Suprapubic skin (tissue), 4 donors: Measurements from ENCODE around the gene RMDN2. TPM values are rescaled to one million over a fixed set of nuclear protein-coding genes. Genes with fewer than 3 reads are reported as not detected.
"Not testable (repeated sequence)": the region's sequence is repeated elsewhere in the genome, so short reads cannot be mapped to it uniquely, and the experiment has no call there.

Experiments
- DNase-seq, 2 donors: peaks; one replicate each; pipeline ENCODE4 v3.0.0-alpha.2; 2019; ENCODE audit warnings: low spot score in 2 of 2
- H3K27ac ChIP-seq: fragments of 200-600 bp; sonication (generic); one replicate; pipeline ENCODE4 v1.5.1; 2019
- H3K27me3 ChIP-seq: fragments of 200-600 bp; sonication (generic); one replicate; pipeline ENCODE4 v1.5.1; 2019
- H3K36me3 ChIP-seq: fragments of 200-600 bp; sonication (generic); one replicate; pipeline ENCODE4 v1.5.1; 2019
- H3K4me1 ChIP-seq: fragments of 200-600 bp; sonication (generic); one replicate; pipeline ENCODE4 v1.5.1; 2019
- H3K4me3 ChIP-seq: fragments of 200-600 bp; sonication (generic); one replicate; pipeline ENCODE4 v1.5.1; 2019; ENCODE audit warnings: mild to moderate bottlenecking
- H3K9me3 ChIP-seq: fragments of 200-600 bp; sonication (generic); one replicate; pipeline ENCODE4 v1.5.1; 2019
- EP300 ChIP-seq: sonication (generic); formaldehyde crosslinking; IDR thresholded peaks from one replicate; pipeline ENCODE4 v1.6.1; 2017; ENCODE audit warnings: antibody characterized with exemption
- POLR2A ChIP-seq, 2 donors: fragments of 450-650 bp; IDR thresholded peaks; one replicate each; pipeline ENCODE4 v1.6.1; 2017; ENCODE audit warnings: antibody characterized with exemption in 2 of 2, mild to moderate bottlenecking in 2 of 2, moderate library complexity in 2 of 2
- POLR2AphosphoS5 ChIP-seq, 3 donors: sonication (generic); formaldehyde crosslinking; IDR thresholded peaks; one replicate each; pipeline ENCODE4 v1.6.1; 2017; ENCODE audit warnings: antibody characterized with exemption in 3 of 3
- WGBS: methylation state at CpG from one replicate; pipeline ENCODE4 v1.1.5; 2018; 5-methylcytosine and 5-hydroxymethylcytosine counted together
- total RNA-seq, 4 donors: library from RNA; depleted of rRNA; stranded (reverse); fragments of >200 nt; gene quantifications; one replicate each; pipeline ENCODE4 v1.1.0, GENCODE V29; 2016
- TF ChIP-seq, protein P1 (sequence below), 2 donors: fragments of 200-600 bp in 1 of 2; fragments of 450-650 bp in 1 of 2; sonication (generic) in 1 of 2; IDR thresholded peaks; one replicate each; pipeline ENCODE4 v1.5.1; 2016 to 2019; ENCODE audit warnings: antibody characterized with exemption in 2 of 2, mild to moderate bottlenecking in 1 of 2, moderate library complexity in 1 of 2

Gene RMDN2
- total RNA-seq, 4 donors from 2014 or later: 4.1 to 6.3 (median 5.0) TPM

DNA sequence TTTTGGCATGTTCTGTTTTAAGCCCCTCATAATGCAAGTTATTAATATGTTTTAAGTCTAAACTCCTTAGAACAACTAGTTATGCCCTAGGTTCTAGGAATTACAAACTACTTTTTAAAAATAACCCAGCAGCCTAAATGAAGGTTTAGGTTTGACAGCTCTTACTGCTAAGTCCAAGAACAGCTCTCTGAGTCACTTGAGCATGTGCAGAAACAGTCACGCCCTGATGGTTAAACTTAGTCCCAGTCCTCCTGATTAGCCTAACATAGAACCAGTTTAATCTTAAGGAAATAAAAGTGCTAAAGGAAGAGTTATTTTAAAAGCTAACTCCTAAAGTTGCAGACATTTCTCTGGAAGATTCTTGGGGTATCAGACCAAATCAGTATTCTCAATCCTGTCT lies 72.5 kb downstream of the RMDN2 start:
- H3K27me3 ChIP-seq: no peaks in the 10 kb centered on the region
- no peak overlapping the region for H3K4me3 ChIP-seq
- H3K9me3 ChIP-seq: no peaks in the 10 kb centered on the region
- no peak for DNase-seq
- no peaks in the 10 kb centered on the region for H3K36me3 ChIP-seq
- H3K27ac ChIP-seq: no peak overlapping the region
- WGBS: 88% methylated on average over 1 of the region's 1 CpG
- TF ChIP-seq POLR2AphosphoS5 (IDR thresholded peaks at IDR 0.05) (no peak), POLR2A (IDR thresholded peaks at IDR 0.05) (no peak), EP300 (no peak)
- TF ChIP-seq, protein P1, sequence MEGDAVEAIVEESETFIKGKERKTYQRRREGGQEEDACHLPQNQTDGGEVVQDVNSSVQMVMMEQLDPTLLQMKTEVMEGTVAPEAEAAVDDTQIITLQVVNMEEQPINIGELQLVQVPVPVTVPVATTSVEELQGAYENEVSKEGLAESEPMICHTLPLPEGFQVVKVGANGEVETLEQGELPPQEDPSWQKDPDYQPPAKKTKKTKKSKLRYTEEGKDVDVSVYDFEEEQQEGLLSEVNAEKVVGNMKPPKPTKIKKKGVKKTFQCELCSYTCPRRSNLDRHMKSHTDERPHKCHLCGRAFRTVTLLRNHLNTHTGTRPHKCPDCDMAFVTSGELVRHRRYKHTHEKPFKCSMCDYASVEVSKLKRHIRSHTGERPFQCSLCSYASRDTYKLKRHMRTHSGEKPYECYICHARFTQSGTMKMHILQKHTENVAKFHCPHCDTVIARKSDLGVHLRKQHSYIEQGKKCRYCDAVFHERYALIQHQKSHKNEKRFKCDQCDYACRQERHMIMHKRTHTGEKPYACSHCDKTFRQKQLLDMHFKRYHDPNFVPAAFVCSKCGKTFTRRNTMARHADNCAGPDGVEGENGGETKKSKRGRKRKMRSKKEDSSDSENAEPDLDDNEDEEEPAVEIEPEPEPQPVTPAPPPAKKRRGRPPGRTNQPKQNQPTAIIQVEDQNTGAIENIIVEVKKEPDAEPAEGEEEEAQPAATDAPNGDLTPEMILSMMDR (IDR thresholded peaks at IDR 0.05): no peak
- no peaks in the 10 kb centered on the region for H3K4me1 ChIP-seq

DNA sequence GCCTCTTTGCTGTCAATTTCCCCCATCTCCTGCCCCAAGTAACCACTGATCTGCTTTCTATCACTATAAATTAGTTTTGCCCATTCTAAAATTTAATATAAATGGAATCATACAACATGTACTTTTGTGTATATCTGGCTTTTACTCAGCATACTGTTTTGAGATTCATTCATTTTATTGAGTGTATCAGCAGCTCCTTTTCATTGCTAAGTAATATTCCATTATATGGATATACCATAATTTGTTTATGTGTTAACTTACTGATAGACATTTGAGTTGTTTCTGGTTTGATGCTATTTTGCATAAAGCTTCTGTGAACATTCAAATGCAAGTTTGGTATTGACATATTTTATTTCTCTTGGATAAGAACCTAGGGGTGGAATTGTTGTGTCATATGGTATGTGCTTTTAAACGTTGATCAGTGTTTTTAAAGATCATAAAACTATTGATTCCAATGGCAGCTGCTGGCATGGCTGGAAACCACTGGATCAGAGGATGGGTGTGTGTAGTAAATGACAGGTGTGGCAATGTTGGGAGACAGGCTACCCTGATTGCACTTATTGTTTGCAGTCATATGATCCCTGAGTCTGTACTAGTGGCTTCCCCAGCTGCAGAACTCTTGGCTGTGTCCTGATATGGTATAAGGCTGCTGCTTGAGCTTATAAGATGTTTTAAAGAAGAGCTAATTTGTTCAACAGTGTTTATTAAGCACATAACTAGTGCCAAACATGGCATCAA lies 75.6 kb downstream of the RMDN2 start:
- Histone ChIP-seq H3K27me3 (no peaks in the 10 kb centered on the region), H3K36me3 (no peaks in the 10 kb centered on the region), H3K4me1 (no peaks in the 10 kb centered on the region), H3K27ac (no peak overlapping the region), H3K4me3 (no peak overlapping the region), H3K9me3 (no peaks in the 10 kb centered on the region)
- no peak for TF ChIP-seq EP300
- TF ChIP-seq, protein P1 (IDR thresholded peaks at IDR 0.05): no peak
- no peak for TF ChIP-seq POLR2AphosphoS5 (IDR thresholded peaks at IDR 0.05)
- TF ChIP-seq POLR2A (IDR thresholded peaks at IDR 0.05): no peak
- no peak for DNase-seq
- WGBS: 71% methylated on average over 1 of the region's 1 CpG

DNA sequence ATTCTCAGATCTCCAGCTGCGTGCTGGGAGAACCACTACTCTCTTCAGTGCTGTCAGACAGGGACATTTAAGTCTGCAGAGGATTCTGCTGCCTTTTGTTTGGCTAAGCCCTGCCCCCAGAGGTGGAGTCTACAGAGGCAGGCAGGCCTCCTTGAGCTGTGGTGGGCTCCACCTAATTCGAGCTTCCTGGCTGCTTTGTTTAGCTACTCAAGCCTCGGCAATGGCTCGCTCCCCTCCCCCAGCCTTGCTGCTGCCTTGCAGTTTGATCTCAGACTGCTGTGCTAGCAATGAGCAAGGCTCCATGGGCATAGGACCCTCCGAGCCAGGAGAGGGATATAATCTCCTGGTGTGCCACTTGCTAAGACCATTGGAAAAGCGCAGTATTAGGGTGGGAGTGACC lies 85.1 kb downstream of the RMDN2 start:
- not testable (repeated sequence) for H3K36me3 ChIP-seq, H3K4me3 ChIP-seq, H3K9me3 ChIP-seq, H3K27ac ChIP-seq, DNase-seq, H3K4me1 ChIP-seq, H3K27me3 ChIP-seq
- 94% methylated on average over 5 of the region's 6 CpGs for WGBS

DNA sequence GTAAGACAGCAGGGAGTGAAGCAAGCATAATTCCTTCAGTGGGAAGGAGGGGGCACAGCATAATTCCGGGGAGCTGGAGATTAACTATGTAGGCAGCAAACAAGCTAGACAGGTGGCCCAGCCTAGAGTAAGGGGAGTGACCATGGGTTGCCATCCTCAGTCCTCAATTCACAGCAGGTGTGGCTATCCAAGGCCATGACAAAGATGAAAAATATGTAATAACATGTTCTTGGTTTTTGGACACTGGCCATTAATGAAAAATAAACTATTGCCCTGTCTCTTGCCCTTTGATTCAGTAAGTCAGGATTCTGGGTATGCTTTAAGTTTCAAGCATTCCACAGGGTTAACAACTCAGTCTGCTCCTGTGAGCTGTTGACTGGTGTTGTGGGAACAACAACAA lies 85.9 kb downstream of the RMDN2 start:
- Histone ChIP-seq H3K9me3 (no peaks in the 10 kb centered on the region), H3K36me3 (no peaks in the 10 kb centered on the region), H3K4me3 (no peak overlapping the region), H3K27ac (no peak overlapping the region), H3K4me1 (no peaks in the 10 kb centered on the region), H3K27me3 (no peaks in the 10 kb centered on the region)
- 87% methylated on average over 1 of the region's 1 CpG for WGBS
- no peak for TF ChIP-seq POLR2A (IDR thresholded peaks at IDR 0.05)
- TF ChIP-seq POLR2AphosphoS5 (IDR thresholded peaks at IDR 0.05): no peak
- TF ChIP-seq EP300: no peak
- TF ChIP-seq, protein P1 (IDR thresholded peaks at IDR 0.05): no peak
- DNase-seq: no peak

DNA sequence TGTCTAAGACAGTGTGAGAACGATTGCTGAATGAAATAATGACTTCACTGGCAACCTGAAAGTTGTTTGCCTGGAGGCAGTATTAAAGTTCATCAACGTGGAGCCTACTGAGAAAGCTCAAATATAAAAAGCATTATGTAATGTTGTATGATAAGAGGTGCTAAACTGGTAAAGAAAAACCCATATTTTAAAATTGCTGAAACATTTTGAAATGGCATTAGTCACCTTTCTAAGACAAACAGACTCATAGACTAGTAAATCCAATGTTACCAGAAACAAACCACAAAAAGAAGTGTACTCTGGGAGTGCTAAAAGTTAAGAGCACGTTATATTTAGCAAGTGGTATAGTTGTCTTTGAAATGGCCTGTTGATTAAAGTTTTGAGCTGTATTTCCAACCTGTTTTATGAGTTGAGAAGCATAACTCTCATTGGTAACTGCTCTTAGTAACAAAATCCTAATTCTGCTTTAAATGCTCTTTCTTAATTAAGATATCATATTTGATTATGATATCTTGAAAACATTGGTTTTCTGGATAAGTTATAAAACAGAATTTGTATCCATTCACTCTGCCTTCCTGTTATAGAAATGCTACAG lies 88.2 kb downstream of the RMDN2 start:
- H3K27me3 ChIP-seq: no peaks in the 10 kb centered on the region
- no peaks in the 10 kb centered on the region for H3K36me3 ChIP-seq
- no peaks in the 10 kb centered on the region for H3K9me3 ChIP-seq
- WGBS: 64% methylated on average over 3 of the region's 3 CpGs
- TF ChIP-seq, protein P1 (IDR thresholded peaks at IDR 0.05): no peak
- TF ChIP-seq POLR2AphosphoS5 (IDR thresholded peaks at IDR 0.05) (no peak), EP300 (no peak), POLR2A (IDR thresholded peaks at IDR 0.05) (no peak)
- H3K4me1 ChIP-seq: no peaks in the 10 kb centered on the region
- DNase-seq: no peak
- no peak overlapping the region for H3K4me3 ChIP-seq
- no peak overlapping the region for H3K27ac ChIP-seq
